Ureter (tissue), 1 donor: ENCODE measurements around the gene PPP1R9B. TPM values are rescaled to one million over a fixed set of nuclear protein-coding genes. Genes with fewer than 3 reads are reported as not detected.

Experiments
- DNase-seq: peaks from one replicate; pipeline ENCODE4 v3.0.0-alpha.2; 2020; ENCODE audit warnings: low spot score
- total RNA-seq: library from RNA; stranded (reverse); gene quantifications from one replicate; pipeline ENCODE4 v1.2.4, GENCODE V29; 2023
- donor health status: DM: yes; HTN: yes; CAD: no.

PPP1R9B gene
- total RNA-seq, 1 donor from 2014 or later: 38.4 TPM

DNA sequence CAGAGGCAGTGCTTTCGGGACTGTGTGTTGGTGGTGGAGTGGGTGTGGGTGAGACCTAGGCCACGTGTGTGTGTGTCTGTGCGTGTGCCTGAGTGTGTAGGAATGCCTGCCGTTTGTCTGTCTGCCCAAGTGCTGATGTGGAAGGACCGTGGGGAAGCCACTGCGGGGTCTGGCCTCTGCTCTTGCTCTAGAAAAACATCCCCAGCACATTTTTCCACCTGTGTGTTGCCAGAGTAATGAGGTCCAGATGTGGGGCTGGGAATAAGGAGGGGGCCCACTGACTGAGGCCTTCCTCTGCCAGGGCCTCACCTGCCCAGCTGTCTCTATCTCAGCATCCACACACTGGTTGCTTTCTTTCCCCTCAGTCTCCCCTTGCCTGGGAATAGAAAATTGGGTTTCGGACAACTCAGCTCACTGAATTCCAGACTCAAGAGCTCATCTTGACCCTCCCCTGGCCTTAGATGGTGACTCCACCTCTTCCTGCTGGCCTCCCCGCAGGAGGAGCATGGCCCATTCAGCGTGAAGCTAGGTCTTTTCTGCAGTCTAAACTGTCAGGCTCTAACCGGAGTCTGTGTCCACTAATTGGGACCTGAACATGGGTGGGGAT, 23.0 kb upstream of the PPP1R9B start:
- no peak for DNase-seq

DNA sequence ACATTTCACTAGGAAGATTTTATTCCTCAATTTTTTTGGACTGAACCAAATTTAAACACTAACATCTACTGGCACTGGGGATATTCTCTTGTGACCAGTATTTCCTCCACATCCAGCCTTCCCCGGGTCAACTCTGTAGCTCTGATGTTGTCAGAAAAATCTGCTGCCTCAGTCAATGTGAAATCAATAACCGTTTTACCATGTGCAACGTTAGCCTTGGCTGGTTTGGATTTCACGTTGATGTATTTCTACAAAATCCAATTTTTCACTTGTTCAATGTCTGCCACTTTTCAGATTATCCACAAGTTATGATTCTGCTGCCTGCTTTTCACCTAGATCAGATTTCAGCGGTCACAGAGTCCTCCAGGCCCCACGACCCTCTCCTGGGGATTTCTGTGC, 22.5 kb upstream of the PPP1R9B start:
- no peak for DNase-seq

DNA sequence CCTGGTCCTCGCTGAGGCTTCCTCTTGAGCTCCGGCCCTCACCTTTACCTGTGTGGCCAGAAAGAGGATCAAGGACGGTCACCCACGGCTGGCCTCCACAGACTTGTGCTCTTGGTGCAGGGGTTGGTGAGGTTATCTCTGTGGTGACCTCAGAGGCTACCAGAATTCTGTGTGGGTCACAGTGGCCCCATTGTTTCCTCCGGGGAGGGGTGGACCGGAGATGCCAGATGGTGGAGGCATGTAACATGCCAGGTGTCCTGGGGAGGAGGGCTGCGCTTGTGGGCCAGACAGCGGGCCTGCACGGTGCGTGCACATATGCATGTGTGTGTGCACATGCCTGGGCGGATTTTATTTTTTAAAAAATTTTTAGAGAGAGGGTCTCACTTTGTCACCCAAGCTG, 21.7 kb upstream of the PPP1R9B start:
- no peak for DNase-seq

DNA sequence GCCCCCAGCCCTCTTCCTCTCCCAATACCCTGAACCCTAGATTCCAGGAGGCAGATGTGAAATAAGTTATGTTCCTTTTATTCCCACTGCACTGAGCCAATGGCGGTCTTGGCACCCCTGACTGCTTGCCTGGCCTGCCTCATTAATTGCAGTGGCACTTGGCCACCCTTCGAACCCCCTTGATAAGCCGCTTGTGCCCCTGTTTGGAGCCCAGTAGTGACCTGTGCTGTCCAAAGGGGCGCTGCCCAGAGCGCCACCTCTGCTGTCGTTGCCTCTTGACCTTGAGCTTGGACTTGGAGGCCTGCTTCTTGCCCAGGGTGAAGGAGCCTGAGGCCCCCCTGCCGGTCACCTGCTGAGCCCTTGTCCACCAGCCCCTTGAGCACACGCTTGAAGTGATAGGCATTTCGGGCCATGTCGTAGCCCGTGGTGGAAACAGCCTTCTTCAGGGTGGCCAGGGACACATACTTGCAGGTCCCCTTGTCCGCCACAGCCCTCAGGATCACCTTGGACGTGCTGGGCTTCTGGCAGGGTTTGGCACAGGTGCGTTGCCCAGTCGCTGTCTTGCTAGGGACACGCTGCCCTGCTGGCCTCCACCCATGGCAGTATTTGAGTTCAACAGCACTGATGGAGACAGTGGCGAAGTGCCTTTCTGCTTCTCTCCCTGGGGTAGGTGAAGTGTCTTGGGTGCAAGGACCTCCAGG, 21.0 kb upstream of the PPP1R9B start:
- DNase-seq: no peak

DNA sequence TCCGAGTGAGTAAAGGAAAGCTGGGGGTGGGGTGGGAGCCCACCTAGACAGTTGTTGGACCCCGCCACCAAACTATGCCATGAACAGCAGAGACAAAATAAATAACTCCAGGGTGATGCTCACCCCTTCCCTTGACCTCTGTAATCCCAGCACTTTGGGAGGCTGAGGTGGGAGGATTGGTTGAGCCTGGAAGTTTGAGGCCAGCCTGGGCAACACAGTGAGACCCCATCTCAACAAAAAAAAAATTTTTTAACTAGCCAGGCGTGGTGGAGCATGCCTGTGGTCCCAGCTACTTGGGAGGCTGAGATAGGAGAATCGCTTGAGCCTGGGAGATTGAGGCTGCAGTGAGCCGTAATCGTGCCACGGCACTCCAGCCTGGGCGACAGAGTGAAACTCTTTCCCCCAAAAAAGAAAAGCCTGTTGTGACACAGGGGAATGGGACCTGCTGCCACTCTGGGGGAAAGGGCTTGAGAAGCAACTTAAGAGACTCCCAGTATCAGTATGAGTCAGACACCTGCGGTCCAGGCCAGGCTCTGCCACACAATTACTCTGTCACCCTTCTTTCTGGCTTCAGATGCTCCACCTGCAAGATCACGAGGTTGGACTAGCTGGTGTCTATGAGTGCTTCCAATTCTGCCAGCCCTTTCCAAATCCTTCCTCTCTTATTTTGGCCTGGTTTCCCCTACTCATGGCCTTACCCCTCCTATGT, 20.3 kb upstream of the PPP1R9B start:
- DNase-seq: no peak

DNA sequence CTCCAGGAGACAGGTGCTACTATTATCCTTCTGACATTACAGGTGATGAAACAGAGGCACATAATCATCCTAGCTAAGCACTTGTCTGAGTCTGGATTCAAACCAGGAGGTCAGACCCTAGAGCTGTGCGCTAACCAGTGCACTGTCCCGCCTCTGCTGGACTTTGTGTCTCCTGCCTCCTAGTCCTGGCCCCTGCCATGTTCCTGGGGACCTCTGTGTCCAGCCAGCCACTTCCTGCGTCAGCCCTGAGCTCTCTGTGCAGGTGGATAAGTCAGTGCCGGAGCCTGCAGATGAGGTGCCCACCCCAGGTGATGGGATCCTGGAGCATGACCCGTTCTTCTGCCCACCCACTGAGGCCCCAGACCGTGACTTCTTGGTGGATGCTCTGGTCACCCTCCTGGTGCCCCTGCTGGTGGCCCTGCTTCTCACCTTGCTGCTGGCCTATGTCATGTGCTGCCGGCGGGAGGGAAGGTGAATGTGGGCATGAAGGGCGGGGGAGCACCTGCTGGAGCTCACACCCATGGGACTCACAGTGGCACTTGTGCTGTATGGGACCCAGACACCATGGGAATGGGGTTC, 19.5 kb upstream of the PPP1R9B start:
- DNase-seq: no peak

DNA sequence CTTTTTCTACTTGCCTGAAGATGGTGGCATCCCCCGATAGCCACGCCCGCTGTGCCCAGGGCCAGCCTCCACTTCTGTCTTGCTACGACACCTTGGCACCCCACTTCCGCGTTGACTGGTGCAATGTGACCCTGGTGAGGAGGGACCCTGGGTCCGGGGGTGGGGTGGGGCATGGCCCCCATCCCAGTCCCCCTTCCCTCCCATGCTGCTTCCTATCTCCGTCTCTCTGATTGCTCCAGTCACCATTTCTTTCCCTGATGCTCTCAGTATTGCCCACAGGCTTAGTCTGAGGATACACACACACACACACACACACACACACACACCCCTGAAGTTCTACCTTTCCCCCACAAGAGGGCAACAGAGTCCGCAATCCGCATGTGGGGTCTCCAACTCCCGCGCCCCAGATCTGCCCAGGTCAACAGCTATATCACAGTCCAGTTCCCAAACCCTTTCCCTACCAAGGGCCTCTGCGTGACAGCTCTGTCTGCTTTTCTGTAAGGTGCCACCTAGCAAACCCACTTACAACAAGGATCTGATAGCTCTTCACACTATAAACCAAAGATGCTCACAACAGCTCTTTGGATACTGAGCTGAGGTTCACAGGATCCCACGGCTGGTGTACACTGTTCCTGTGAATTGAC, 18.8 kb upstream of the PPP1R9B start:
- no peak for DNase-seq

DNA sequence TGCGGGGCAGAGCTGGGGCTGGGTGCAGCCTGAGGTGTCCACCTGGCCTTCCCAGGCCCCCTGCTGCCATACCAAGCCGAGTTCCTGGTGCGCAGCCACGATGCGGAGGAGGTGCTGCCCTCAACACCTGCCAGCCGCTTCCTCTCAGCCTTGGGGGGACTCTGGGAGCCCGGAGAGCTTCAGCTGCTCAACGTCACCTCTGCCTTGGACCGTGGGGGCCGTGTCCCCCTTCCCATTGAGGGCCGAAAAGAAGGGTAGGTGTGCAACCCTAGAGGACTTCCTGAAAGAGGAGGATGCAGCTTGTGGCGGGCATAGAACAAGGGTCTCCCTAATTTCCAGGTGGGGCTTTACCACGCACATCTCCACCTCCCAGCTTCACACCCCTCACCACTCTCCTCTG, 17.8 kb upstream of the PPP1R9B start:
- DNase-seq: no peak

DNA sequence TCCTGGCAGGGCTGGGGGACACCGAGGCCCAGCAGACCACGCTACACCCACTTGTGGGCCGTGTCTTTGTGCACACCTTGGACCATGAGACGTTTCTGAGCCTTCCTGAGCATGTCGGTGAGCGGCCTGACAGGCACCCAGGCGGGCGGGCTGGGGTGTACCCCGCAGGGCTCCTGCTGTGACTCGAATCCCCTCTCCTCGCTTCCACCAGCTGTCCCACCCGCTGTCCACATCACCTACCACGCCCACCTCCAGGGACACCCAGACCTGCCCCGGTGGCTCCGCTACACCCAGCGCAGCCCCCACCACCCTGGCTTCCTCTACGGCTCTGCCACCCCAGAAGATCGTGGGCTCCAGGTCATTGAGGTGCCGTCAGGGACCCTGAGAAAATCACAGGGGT, 16.9 kb upstream of the PPP1R9B start:
- DNase-seq: no peak

DNA sequence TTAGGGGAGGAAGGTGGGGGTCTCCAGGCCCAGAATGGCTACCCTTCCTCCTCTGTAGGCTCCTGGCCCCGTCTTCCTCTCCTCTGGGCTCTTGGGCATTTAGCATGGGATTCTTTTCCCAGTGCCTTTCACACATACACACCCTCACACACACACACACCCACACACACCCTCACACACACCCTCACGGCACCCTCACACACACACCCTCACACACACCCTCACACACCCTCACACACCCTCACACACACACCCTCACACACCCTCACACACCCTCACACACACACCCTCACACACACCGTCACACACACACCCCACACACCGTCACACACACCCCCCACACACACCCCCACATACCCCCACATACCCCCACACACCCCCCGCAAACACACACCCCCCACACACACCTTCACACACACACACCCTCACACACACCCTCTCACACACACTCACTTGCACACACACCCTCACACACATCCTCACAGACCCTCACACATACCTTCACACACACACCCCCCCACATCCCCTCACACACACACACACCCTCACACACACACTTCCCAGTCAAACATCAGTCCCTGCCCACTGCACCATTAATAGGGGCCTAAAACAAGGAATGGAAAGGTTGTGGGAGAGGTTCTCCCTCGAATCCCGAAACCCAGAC, 16.2 kb upstream of the PPP1R9B start:
- DNase-seq: no peak

DNA sequence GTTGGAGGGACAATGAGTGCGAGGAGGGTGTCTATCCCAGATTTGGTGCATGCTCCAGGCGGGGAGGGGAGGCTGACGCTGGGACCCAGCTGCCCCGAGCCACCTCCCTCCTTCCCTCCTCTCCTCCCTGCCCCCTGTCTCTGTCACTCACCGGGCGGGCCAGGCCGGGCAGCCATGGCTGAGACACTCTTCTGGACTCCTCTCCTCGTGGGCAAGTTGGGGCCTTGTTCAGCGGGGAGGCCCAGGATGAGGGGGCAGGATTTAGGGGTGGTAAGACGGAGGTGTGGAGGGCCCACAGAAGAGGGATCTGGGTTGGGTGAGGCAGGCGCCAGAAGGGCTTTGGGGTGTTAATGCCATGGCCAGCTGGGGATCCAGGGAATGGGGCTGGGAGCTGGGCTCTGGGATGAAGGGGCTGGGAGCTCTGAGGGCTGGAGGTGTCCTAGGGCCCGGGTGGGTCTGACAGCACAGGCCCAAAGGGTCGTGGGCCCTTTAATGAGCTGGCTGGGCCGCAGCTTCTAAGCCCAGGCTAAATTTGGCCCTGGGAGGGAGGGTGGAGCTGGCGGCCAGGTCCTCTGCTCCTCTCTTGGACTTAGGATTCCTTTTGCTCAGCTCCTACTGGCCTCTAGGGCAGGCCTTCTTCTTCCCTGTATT, 15.5 kb upstream of the PPP1R9B start, which contains the start of gene SGCA:
Gene SGCA, plus strand, starts transcription at position 139 of the 651 bp plus-strand sequence. Its CDS starts 36 bp downstream, at position 175.
- DNase-seq: no peak

DNA sequence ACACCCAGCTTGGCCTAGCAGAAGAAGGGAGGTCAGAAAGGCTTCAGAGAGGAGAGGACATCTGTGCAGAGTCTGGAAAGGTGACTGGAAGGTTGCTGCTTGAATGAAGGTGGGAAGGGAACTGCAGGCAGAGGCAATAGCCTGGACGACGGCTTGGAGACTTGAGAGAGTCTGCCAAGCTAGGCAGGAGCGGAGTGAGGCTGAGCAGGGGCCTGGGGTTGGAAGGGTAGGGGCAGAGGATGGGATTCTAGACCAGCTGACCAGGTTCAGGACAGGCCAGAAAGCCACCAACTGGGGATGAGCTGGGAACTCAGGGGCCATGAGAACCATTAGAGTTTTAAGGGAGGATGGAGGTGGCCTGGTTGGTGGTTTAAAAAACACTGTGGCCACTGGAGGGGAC, 15.0 kb upstream of the PPP1R9B start:
- DNase-seq: no peak

DNA sequence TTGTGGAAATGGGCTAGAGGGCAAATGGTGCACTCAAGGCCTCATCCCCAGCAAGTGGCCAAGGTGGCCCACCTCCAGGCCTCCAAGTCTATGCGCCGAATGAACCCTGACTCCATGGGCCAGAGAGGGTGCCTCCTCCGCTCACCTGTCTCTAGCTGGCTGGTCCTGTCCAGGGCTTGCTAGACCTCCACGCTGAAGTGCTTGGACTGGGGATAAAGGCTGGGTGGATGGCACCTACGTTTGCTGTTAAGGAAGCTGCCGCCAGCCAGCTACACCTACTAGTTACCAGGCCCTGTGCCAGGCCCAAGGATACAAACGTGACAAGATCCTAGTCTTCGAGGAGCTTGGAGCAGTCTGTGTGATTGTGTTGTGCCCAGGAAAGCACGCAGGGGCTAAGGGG, 14.6 kb upstream of the PPP1R9B start:
- DNase-seq: no peak

DNA sequence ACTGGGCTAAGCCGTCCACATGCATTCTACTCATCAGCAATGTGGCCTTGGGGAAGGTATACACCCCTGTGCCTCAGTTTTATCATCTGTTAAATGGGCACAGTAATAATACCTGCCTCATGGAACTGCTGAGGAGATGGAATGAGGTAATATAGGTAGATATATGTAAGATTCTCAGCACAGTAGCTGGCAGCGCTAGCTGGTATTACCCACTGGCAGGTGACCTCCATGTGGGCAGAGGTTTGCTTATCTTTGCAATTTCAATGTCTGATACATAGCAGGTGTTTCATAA, 14.2 kb upstream of the PPP1R9B start:
- DNase-seq: no peak

DNA sequence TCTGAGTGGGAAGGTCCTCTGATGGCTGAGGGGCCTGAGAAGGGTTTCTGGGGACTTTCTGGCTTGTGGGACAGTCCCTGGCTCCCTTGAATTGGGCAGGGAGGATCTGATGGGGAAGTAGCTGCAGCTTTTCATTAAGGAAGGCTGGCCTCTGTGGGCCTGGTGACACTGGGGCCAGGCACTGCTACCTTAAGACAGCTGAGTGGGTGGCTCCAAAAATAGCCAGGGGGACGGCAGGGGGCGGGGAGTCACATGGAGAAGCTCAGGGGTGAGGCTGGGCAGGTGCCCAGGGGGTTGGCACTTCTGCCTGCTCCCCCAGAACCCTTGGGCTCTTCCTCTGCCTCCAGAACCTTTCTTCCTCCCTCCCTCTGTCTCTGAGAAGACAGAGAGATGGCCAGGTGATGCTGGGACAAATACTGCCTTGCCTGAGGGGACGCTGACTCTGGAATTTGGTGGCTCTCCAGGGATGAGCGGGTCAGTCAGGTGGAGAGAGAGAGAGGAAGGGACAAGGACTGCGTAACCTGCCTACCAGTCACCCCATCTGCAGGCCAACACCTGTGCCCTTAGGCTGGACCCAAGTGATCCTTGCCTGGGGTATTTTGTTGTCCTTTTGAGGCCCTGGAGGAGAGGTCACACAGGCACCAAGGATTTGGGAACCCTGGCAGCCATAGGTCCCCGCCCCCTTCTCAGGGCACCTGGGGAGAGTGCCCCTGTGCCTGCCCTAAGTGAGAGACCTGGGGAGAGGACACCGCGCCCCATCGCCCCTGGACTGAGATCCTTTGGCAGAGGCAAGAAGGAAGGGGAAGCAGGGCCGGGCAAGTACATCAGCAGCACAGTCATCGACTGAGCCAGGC, 13.6 kb upstream of the PPP1R9B start:
- DNase-seq: no peak

DNA sequence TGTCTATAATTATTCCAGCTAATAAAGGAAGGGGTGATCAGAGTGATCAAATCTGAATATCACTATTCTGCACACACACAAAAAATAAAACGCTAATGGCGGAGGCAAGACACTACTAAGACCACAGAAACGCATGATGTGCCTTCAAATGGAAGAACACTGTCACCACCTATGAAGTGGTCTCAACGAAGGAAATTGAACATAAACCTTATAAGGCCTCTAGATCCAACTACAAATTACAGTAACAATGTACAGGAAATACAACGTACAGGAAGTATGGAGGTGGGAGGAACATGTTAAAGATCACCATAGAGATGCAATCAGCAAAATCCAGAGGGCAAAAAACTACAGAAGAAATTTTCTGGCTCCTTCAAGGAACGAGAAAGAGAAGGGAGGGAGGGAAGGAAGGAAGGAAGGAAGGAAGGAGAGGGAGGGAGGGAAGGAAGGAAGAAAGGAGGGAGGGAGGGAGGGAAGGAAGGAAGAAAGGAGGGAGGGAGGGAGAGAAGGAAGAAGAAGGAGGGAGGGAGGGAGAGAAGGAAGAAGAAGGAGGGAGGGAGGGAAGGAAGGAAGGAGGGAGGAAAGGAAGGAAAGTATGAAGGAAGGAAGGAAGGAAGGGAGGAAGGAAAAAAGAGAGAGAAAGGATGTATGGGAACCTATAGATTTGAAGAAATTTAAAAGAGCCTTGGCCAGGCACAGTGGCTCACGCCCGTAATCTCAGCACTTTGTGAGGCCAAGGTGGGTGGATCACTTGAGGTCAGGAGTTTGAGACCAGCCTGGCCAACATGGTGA, 12.2 kb upstream of the PPP1R9B start:
- DNase-seq: no peak

DNA sequence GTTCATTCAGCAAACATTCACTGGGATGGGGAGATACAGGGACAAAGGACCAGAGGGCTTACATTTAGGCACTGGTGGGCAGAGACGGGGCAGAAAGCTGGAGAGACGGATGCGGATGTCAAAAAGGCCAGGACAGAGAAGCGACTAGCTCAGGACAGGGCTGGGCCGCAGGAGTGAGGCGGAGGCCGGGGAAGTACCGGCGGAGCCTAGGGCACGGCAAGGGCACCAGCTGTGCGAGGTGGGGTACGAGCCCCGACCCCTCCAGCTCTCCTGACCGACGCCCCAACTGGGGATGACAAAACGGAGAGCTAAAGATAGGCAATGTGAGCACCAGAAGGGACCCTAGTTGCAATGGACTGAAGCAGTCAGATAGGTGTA, 11.4 kb upstream of the PPP1R9B start:
- DNase-seq: no peak

DNA sequence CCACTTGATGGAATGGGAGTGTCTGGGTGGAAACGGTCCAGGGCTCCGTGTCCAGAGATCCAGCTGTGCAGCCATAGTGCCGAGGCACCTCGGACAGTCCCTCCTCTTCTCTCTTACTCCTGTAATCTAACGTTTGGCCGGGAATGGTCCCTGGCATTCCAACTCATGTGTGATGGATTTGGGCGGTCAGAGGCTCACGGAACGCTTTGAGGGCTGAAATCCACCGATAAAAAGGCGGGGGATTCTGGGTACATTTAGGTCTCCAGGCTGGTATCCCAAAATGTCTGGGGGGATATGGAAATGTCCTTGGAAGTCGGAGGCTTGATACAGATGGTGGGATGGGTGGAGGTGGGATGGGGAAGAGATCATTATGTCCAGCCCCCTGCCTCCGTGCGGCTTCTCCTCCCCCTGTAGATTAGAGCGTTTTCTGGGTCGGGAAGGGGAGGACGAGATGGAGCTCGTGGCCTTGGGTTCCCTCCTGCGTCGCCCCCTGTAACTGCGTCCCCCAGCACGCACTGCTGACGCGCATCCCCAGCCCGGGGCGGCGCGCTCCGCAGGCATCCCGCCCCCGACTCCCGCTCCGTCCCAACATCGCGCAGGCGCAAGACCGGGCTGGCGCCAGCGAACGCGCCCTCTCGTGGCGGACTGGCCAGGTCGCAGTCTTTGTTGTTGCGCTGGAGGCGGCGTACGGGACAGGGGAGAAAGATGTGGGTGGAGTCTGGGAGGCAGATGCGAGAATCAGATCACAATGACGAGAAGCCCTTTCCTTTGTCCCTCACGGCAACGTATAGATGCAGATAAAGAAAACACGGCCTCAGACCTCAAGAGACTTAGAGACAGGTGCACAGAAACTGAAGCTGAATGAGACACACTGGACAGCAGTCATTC, 10.8 kb upstream of the PPP1R9B start:
- DNase-seq: peak; percentile 93

DNA sequence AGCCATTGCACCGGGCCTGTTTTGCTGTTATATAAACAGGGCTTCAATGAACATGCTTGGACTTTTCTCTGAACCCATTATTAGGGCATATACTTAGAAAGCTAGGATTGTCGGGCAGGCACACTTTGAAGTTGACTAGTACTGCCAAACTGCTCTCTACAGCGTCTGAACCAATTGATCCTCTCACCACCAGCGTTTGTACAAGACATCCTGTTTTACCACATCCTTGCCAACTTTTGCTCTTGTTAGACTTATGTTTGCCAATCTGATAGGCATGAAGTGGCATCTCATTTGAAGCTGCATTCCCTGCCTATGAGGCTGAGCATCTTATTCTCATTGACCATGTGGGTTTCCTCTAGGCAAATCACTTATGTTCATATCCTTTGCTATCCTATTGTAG, 7.4 kb upstream of the PPP1R9B start:
- no peak for DNase-seq
